ENCODE measurements around the gene GRIA1. TPM values are rescaled to one million over a fixed set of nuclear protein-coding genes. Genes with fewer than 3 reads are reported as not detected.

Gene GRIA1
- total and polyA plus RNA-seq, 2 of the 4 experiments (the other 2 are of a cell fraction), result 0.48 to 1.3 TPM

DNA sequence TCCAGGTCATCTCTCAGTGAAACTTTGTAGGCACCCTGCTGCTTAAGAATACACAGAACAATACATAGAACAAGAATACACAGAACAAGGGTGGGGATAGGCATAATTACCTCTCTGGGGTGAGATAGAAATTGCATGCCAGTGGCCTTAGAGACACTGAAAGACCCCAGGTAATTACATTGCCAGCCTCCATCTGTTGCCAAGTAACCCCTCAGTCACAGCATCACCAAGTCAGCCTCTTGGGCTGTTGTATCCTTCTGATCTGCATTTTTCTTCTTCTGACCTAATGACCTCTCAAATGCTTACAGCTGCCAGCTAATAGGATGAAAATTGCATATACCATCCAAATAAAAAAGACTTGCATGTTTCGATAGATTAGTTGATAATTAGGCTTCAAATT is 167.7 kb downstream of the GRIA1 start:
- Histone ChIP-seq H3K9me1 (ENCODE audit: insufficient read depth, low read length) (no peaks in the 10 kb centered on the region), H2AK9ac (replicated peaks; ENCODE audit: low read depth, low read length, poor library complexity) (no peak overlapping the region), H4K5ac (ENCODE audit: low read depth, low read length) (no peak overlapping the region), H2BK20ac (ENCODE audit: low read depth, low read length) (no peak overlapping the region), H3K23ac (ENCODE audit: low read depth, low read length) (no peak overlapping the region), H3K27me3 (ENCODE audit: control insufficient read depth, insufficient read depth, low read length) (no peaks in the 10 kb centered on the region; the same call in 1 of the 2 replicates), H3K36me3 (ENCODE audit: control insufficient read depth, insufficient read depth, low read length) (no peaks in the 10 kb centered on the region), H2BK120ac (ENCODE audit: low read depth, low read length) (no peak overlapping the region), H3K79me1 (ENCODE audit: low read depth in 1 of 2, low read length in 2 of 2) (no peaks in the 10 kb centered on the region), H2AK5ac (ENCODE audit: low read depth, low read length) (no peak overlapping the region), H3K4me1 (ENCODE audit: control insufficient read depth, insufficient read depth, low read length) (0 out of 2 replicates have a peak, but pooled peaks cover 1% of the 10 kb centered on the region), H3K4ac (ENCODE audit: low read depth, low read length) (no peak overlapping the region), H3K27ac (ENCODE audit: insufficient read depth, low read length) (no peak overlapping the region), H3K56ac (ENCODE audit: extremely low read depth, insufficient read depth, low read length) (no peak overlapping the region), H3K4me3 (ENCODE audit: insufficient read depth, low read depth, low read length) (no peak overlapping the region), H2BK5ac (ENCODE audit: low read depth, low read length, poor library complexity, severe bottlenecking) (no peak overlapping the region), H2BK15ac (ENCODE audit: low read depth, low read length) (no peak overlapping the region), H3K9ac (ENCODE audit: low read depth, low read length) (no peak overlapping the region), H4K20me1 (ENCODE audit: insufficient read depth, low read length) (no peaks in the 10 kb centered on the region), H2AFZ (replicated peaks; ENCODE audit: low read length, poor library complexity) (no peak overlapping the region), H3K4me2 (ENCODE audit: low read depth, low read length) (no peak overlapping the region), H3K18ac (ENCODE audit: low read depth, low read length) (no peak overlapping the region), H3K9me3 (ENCODE audit: control insufficient read depth, insufficient read depth, low read length) (no peaks in the 10 kb centered on the region), H4K91ac (ENCODE audit: insufficient read depth, low read depth, low read length) (no peak overlapping the region), H4K8ac (ENCODE audit: low read depth in 2 of 2, low read length in 2 of 2) (no peak overlapping the region), H3K14ac (replicated peaks; ENCODE audit: low read depth, low read length) (no peak overlapping the region)
- in situ Hi-C loops (cut with MboI; ENCODE audit: low sequenced_read_pairs), result no loop called here
- ChIA-PET POLR2A (ENCODE audit: unreplicated experiment) (no interaction called here), CTCF (interaction anchor here (0.6 kb wide), 1 partner anchor 176 kb away, joined by 3 read pairs; no protein-coding TSS in a partner anchor)
- intact Hi-C loops (cut with micrococcal nuclease), result no loop called here
- ATAC-seq (ENCODE audit: low read depth) (no peak), DNase-seq (no peak)
- no CpG with 5 or more reads among the region's 1 CpG for WGBS, 2 experiments (ENCODE audit: extremely low coverage in 2 of 2, insufficient read length in 1 of 2)
- BruUV-seq (replicated peaks), result no TSS peak
- TF ChIP-seq MAFK (IDR thresholded peaks at IDR 0.05; ENCODE audit: low read depth, low read length) (no peak), BHLHE40 (IDR thresholded peaks at IDR 0.05; ENCODE audit: low read depth, low read length) (no peak), RAD21 (IDR thresholded peaks at IDR 0.05; ENCODE audit: low read length) (no peak), RCOR1 (IDR thresholded peaks at IDR 0.05; ENCODE audit: insufficient replicate concordance, low read length) (no peak), MXI1 (IDR thresholded peaks at IDR 0.05; ENCODE audit: borderline replicate concordance, low read depth, low read length) (no peak), CEBPB (IDR thresholded peaks at IDR 0.05; ENCODE audit: low read depth, low read length) (no peak), MAZ (IDR thresholded peaks at IDR 0.05; ENCODE audit: borderline replicate concordance, low read depth, low read length) (no peak)
- TF ChIP-seq, protein P1, sequence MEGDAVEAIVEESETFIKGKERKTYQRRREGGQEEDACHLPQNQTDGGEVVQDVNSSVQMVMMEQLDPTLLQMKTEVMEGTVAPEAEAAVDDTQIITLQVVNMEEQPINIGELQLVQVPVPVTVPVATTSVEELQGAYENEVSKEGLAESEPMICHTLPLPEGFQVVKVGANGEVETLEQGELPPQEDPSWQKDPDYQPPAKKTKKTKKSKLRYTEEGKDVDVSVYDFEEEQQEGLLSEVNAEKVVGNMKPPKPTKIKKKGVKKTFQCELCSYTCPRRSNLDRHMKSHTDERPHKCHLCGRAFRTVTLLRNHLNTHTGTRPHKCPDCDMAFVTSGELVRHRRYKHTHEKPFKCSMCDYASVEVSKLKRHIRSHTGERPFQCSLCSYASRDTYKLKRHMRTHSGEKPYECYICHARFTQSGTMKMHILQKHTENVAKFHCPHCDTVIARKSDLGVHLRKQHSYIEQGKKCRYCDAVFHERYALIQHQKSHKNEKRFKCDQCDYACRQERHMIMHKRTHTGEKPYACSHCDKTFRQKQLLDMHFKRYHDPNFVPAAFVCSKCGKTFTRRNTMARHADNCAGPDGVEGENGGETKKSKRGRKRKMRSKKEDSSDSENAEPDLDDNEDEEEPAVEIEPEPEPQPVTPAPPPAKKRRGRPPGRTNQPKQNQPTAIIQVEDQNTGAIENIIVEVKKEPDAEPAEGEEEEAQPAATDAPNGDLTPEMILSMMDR (conservative IDR thresholded peaks at IDR 0.05; ENCODE audit: low read depth, low read length), result no peak
- TF ChIP-seq, protein P2, sequence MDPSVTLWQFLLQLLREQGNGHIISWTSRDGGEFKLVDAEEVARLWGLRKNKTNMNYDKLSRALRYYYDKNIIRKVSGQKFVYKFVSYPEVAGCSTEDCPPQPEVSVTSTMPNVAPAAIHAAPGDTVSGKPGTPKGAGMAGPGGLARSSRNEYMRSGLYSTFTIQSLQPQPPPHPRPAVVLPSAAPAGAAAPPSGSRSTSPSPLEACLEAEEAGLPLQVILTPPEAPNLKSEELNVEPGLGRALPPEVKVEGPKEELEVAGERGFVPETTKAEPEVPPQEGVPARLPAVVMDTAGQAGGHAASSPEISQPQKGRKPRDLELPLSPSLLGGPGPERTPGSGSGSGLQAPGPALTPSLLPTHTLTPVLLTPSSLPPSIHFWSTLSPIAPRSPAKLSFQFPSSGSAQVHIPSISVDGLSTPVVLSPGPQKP (IDR thresholded peaks at IDR 0.05; ENCODE audit: borderline replicate concordance, low read depth, low read length), result no peak
- dilution Hi-C loops (cut with HindIII; ENCODE audit: low sequenced_read_pairs, unreplicated experiment), result no loop called here
